NCI-H146 (cell line): ENCODE data around the gene SPIB.
"Not testable (repeated sequence)": the region's sequence is repeated elsewhere in the genome, so short reads cannot be mapped to it uniquely, and the experiment has no call there.

Experiments used
- DNase-seq: peaks from one replicate; lab custom pipeline; 2025; lab: John Stamatoyannopoulos, UW

The SPIB gene

DNA sequence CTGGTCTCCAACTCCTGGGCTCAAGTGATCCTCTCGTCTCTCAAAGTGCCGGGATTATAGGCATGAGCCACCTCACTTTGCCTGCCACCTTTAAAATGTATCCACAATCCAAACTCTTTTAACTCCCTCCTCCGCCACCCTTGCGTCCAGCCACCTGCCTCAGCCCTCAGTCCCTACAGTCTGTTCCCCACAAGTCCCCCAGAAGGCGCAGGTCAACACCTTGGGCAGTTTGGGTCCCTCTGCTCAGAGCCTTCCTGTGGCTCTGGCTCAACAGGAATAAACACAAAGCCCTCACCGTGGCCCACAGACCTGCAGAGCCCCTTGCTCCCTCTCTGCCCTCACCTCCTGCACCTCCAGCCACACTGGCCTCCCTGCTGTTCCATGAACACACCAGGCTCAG, 50.1 kb downstream of the SPIB start:
- no peak for DNase-seq

DNA sequence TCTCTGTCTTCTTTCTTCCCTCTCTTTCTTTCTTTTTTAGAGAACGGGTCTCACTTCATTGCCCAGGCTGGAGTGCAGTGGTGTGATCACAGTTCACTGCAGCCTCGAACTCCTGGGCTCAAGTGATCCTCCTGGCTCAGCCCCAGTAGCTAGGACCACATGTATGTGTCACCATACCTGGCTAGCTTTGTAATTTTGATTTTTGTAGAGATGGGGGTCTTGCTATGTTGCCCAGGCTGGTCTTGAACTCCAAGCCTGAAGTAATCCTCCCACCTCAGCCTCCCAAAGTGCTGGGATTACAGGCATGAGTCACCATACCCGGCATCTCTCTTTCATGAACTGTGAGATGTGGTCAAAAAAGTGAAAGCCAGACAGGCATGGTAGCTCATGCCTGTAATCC, 54.6 kb downstream of the SPIB start:
- DNase-seq = not testable (repeated sequence)

DNA sequence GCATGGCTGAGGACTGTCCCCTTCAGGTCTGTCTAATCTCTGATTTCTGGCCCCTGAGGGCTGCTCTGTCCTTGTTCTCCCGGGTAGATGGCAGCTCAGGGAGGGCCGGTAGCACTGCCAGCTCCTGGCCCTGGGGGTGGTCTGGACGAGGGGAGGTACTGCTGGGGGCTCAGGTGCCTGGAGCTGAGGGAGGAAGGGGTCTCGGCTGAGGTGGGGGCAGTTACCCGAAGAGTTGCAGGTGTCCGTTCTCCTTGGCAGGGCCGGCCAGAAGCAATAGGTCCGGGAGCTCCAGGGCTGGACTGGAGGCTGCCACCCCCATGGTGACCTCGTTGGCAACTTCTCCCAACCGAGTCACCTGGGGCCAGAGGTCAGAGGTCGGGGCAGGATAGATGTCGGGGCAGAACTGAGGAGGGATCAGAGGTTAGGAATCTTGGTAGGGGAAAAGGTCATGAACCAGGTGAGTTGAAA, 56.4 kb downstream of the SPIB start:
- DNase-seq = no peak

DNA sequence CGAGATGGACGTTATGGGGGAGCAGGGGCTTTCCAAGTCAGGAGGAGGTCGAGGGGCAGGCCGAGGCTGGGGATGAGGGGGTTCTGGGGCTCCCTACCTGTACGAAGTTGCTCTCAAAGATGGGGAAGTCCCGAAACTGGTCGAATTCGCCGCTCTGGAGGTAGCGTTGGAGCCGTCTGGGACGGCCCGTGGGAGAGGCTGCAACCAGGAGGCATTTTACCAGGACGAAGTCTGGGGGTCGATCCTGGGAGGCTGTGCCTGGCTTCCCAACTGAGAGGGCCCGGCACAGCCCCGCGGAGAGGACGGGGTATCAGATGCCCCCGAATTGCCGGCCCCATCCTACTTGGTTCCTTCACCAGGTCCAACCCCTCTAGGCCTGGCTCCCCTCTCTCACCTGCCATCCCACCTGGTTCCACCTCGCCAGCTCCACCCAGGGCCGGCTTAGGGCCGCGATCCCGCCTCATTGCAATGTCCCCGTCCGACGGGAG, 57.0 kb downstream of the SPIB start:
- no peak for DNase-seq

DNA sequence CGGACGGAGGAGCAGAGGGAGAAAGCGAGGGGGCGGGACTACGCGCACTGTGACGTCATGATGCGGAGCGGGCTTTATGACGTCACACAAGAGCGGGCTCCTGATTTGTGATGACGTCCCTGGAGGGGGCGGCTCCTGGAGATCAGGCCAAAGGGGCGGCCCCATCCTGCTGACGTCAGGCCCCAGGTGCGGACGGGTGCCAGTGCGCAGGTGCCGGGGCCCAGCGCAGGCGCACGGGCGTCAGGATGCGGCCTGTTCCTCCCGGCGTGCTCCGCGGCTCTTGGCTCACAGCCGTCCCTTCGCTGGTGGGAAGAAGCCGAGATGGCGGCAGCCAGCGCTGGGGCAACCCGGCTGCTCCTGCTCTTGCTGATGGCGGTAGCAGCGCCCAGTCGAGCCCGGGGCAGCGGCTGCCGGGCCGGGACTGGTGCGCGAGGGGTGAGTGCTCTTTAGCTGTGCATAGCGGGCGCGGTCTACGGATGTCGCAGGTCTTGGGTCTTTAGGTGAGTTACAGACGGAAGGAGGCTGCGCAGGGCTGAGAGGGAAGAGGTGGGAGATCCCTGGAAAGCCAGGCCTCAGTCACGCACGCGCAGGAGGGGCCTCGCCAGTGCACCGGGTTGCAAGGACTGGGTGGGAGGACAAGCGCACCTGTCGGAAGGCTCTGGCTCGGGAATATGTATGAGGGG, 57.6 kb downstream of the SPIB start, which contains the start of the genes EMC10 and GARIN5A:
Gene EMC10, plus strand, starts transcription at position 284 of the 683 bp plus-strand sequence. Its CDS starts 38 bp downstream, at position 322.
Gene GARIN5A, minus strand, starts transcription at position 625 of the 683 bp plus-strand sequence. Its CDS starts 460 bp downstream, at position 165.
- DNase-seq = peak; percentile 98

DNA sequence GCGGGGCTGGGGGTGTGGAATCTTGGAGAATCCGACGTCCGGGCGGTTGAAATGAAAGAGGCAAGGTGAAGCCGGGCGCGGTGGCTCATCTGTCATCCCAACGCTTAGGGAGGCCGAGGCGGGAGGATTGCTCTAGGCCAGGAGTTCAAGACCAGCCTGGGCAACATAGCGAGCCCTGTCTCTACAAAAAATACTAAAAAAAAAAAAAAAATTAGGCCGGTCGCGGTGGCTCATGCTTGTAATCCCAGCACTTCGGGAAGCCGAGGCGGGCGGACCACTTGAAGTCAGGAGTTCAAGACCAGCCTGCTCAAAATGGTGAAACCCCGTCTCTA, 58.1 kb downstream of the SPIB start:
- no peak for DNase-seq

DNA sequence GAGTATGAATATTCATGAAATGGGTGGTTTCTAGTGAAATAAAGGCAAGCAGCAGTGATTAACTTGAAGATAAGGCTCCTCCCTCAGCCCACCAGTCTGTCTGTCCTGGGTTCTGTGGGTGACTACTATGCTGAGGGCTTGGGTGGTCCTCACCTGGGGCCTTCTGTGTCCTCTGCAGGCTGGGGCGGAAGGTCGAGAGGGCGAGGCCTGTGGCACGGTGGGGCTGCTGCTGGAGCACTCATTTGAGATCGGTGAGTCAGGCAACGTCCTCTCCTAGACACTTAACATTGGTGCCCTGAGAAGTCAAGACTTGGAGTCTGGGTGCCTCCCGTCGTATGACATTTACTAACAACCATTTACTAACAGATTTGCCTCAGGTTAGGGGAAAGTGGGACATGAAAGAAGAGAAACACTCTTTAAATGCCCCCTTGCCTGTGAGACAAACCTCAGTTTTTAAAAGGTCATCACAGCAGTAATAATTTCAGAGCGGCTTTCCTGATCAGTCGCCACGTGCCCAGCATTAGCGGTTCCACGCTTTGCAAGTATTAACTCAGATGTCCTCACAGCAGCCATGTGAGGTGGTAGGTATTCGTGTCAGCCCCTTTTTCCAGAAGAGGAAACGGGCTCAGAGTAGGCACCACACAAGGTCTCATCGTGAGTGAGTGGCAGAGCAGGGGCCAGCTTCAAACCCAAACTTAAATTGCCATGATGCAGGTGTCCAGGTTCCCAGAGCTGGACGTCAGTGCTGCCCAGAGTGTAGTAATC, 59.2 kb downstream of the SPIB start:
- DNase-seq = no peak

DNA sequence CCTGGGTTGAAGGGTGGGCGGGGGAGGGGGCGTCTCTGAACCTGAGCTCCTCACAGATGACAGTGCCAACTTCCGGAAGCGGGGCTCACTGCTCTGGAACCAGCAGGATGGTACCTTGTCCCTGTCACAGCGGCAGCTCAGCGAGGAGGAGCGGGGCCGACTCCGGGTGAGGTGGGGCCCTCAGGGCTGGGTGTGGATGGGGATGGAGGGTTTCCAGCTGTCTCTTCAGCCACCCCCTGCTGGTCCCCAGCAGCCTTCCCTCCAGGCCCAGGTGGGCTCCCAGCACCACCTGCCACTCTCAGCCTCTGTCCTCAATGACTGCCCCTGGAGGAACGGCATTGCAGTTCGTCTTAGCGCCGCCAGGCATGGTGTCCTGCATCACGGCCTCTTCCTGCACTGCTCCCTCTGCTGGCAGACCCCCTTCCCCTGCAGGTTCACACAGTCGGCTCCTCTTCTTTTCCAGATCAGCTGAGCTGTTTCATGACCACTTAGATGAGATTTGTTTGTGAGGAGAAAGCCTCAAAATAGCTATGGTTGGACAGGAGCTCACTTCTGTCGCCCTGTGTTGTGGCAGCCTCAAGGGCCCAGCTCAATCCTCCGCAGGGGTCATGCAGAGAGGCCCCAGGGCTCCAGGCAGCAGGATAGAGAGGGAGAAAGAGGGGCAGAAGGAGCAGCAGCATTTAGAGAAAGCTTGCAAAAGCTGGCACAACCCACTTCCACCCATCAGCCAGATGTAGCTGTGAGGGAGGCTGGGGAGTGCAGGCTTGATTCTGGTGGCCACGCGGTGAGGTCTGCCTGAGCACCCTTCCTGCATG, 60.4 kb downstream of the SPIB start:
- no peak for DNase-seq

DNA sequence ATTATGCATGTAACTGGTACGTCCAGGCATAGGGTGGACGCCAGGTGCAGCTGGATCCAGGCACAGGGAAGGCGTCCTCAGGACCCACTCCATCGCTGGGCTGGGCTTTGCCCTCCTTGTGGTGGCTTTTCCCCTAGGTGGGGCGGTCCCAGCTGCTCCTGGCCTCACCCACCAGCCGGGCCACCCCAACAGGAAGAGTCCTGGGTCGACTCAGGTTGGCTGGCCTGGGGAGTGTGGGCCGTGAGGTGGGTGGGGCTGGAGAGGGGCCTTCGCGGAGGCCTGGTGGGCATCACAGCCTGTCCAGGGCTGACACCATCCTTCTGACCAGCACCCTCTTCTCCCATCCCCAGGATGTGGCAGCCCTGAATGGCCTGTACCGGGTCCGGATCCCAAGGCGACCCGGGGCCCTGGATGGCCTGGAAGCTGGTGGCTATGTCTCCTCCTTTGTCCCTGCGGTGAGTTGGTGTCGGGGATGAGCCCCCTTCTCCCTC, 61.1 kb downstream of the SPIB start:
- no peak for DNase-seq

DNA sequence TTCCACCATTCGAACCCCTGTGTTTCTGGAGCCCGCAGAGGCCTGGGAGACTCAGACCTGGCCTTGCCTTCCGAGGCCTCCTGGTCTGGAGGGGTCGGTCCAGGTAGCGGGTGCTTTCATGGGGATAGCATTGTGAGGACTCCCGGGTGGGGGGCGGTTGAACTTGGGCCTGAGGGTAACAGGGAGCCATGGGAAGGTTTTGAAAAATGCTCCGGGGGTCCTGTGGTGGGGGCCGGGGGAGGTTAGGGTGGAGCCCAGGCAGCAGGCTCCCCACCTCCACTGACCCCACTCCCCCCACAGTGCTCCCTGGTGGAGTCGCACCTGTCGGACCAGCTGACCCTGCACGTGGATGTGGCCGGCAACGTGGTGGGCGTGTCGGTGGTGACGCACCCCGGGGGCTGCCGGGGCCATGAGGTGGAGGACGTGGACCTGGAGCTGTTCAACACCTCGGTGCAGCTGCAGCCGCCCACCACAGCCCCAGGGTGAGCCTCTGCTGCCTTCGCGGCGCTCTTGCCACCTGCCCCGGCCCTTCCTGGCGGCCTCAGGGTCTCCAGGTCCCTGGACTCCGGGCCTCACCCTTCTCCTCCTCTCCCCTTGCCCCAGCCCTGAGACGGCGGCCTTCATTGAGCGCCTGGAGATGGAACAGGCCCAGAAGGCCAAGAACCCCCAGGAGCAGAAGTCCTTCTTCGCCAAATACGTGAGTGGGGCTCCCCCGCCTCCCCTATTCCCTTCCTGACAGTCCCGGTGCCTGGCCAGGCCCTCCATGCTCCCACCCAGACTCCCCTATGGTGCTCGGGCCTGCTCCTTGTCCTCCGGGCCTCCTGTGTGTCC, 61.8 kb downstream of the SPIB start:
- DNase-seq = no peak
